ENCODE results near the gene ZC3H4.
"Not testable (repeated sequence)": the region's sequence is repeated elsewhere in the genome, so short reads cannot be mapped to it uniquely, and the experiment has no call there.

Gene ZC3H4

DNA sequence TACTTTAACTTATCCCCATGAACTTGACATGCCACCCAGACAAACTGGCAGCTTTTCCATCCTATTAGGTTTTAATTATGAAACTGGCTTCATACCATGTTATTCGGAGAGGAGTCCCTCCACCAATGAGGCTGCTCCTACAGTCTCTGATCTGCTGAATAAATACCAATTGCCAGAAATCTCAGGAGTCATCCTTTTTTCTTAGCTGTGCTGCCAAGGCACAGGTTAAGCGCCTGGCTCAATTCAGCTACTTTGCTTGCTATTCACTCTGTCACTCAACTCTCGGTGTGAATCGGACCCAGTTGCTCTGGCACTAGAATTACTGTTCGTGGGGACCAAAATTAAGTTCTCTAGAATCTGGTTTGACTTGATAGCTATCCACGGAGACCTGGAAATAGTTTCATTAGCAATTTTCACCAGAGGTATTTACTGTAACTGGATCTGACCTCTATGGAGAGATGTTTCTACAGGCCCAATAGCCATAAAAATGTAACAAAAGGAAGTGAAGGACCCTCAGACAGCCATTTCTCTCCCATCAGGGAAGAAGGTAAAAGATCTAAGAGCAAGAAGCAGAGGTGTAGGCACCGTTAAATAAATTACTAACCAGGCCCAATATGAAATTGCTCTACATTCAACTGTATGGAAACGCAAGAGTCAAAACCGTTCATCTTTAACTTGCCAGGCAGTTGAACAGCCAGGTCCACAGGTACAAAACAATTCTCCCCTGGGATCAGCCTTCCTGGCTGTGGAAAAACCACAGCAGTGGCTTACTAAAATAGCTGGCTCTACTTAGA lies 5.4 kb downstream of the ZC3H4 start:
- no peak for DNase-seq (ENCODE audit: low spot score)

DNA sequence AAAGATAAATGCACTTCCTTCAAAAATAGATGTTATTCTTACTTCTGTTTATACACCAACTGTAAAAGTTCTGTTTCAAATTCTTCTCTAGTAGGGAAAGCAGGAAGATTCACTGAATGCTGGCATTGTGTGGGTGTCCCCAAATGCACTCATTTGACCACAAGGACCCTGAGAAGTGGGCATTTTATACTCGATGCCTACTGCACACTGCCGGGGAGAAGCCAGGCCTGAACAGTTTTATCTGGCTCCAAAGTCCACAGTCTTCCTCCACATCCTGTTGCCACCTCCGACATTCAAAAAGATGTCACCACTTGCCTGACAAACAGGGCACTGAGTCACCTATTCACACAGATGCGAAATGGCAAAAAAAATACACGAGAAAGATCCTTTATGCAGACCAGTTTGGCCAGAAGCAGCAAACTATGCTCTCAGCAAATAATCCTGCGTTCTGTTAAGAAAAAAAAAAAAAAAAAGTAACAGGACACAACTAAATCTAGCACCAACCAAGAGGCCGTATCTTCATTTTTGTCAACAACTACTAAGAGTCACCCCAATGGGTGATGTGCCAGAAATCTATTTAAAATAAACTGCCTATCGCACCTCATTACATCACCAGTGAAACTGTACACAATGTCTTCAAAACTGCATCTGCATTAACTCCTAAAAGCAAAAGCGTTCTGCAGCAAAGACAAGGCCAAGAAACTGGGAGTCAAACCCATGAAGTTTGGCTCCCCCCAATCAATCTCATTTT lies 6.2 kb downstream of the ZC3H4 start:
- DNase-seq (ENCODE audit: low spot score): no peak

DNA sequence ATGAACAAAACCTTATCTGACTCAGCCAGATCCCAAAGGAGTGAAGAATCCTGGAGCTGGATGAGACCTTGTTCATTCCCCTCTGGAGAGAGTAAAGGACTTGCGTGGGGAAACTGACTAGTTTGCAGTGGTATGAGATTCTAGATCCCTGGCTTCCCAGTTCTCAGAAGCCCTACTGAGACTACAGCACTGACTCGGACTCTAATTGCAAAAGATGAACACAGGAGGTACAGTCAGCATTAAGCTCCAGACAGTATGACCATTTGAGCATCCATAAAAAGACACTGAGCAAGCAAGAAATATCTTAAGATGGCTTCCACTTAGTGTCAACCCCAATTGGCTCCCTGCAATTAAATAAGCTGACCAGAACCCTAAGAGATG lies 6.8 kb downstream of the ZC3H4 start:
- DNase-seq (ENCODE audit: low spot score): no peak

DNA sequence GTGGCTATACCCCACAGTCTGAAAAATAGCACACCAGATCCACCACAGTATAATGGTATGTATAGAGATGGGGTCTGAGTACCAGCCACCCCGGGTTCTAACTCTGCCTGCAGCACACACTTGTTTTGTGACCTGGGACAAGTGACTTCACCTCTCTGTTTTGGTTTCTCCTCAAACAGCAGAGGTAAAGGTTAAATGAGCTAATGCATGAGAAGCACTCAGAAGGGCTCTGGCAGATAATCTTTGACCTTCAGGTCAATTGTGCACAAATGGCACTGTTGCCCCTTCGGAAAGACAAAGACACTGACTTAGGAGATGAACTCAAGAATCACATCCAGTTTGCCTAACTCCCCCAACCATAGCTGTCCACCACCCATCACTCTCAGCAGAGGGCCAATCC lies 7.7 kb downstream of the ZC3H4 start:
- no peak for DNase-seq (ENCODE audit: low spot score)

DNA sequence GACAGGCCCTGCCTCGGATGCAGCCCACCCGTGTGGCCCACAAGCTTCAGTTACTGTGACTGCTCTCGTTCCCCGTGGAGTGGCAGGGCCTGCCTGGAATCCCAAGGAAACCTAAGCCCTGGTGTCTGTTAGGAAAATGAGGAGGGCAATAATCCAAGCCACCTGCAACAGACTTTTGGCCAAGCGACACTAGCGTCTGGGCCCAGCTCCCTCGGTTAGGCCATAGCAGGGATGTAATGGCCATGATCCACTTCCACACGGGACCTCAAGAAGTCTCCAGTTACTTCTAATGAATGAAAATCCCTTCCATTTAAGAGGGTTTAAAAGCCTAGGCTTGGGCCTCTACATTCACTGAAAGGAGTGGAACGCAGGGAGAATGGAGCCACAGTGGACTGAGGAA lies 8.9 kb downstream of the ZC3H4 start:
- no peak for DNase-seq (ENCODE audit: low spot score)

DNA sequence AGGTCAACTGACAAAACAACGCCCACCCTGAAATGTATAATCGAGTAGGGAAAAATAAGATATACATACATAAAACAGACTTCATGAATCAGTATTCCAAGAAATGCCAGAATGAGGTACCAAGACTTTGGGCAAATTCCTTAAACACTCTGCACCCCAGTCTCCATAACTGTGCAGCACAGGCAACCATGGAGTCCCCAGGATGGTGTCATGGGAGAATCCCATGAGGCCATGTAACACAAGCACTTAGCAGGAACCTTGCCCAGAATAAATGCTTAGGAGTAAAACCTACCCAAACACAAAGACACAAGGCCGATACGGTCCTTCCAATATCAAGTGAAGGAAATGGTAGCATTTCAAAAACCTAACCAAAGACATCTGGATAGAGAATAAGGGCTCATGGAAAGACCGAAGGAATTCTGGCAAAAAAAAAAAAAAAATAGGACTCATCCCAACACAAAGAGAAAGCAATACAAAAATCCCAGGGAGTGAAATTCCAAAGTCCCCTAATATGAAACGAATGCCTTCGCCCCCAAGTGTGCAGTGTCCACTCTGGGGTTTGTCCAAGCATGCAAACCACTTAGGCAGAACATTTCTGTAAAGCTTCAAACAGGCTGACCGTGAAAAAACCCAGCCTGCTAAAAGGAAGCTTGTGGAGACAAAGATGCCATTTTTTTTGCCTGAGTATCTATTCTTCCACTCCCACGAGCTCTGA lies 11.1 kb downstream of the ZC3H4 start:
- DNase-seq (ENCODE audit: low spot score): no peak

DNA sequence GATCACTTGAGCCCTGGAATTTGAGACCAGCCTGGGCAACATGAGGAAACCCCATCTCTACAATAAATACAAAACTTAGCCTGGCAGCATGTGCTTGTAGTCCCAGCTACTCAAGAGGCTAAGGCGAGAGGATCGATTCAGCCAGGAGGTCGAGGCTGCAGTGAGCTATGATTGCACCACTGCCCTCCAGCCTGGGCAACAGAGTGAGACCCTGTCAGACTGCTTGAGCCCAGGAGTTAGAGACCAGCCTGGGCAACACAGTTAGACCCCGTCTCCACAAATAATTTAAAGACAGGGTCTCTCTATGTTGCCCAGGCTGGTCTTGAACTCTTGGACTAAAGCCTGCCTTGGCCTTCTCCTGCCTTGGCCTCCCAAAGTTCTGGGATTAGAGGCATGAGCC lies 12.5 kb downstream of the ZC3H4 start:
- not testable (repeated sequence) for DNase-seq (ENCODE audit: low spot score)

DNA sequence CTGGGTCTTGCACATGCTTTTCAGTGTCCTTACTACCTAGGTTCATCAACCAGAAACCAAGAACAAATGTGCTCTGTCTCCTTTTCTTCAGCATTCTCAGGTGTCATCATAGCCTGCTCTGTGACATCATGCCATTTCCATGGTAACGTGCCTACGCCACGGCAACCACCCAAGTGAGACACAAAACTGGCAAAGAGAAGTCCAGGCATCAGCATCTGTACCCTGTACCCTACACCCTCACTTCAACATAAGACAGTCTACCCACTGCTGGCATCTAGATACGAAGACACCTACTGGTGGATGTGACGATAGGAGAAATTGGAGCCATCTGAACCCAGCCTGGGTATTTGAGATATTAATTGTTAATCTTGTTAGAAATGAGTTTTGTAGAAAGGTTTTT lies 13.3 kb downstream of the ZC3H4 start:
- DNase-seq (ENCODE audit: low spot score): no peak

DNA sequence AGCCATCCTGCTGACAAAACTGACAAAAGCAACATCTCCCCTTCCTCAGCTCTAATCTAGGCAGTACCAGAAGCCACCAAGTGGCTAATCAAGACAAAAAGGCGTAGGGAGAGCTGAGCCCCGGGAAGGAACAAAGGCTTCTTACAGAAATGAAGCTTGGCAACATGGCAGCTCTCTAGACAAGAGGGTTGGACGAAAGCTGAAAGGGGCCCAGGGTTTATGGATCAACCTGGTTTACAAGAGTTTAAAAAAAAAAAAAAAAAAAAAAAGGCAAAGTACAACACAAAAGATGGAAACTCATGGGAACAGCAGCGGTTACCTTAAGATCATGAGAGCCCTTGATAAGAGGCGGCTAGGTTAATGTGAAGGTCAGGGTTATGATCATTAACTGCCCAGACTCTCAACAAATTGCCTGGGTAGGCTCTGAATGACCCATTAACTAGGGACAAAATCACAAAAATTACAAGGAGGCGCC lies 14.0 kb downstream of the ZC3H4 start:
- no peak for DNase-seq (ENCODE audit: low spot score)

DNA sequence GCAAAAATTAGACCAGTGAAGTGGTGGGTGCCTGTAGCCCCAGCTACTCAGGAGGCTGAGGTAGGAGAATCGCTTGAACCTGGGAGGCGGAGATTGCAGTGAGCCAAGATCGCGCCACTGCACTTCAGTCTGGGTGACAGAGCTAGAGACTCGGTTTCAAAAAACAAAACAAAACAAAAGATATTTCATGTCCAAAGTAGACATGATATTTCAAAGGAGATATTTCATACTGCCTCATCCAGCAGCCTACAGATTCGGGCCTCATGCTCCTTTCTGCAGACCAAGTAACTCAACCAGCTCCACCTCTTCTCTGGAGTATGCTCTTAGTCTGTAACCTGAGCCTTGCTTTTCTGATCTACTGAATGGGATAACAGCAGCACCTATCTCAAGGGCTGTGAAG lies 15.0 kb downstream of the ZC3H4 start:
- DNase-seq (ENCODE audit: low spot score): no peak

DNA sequence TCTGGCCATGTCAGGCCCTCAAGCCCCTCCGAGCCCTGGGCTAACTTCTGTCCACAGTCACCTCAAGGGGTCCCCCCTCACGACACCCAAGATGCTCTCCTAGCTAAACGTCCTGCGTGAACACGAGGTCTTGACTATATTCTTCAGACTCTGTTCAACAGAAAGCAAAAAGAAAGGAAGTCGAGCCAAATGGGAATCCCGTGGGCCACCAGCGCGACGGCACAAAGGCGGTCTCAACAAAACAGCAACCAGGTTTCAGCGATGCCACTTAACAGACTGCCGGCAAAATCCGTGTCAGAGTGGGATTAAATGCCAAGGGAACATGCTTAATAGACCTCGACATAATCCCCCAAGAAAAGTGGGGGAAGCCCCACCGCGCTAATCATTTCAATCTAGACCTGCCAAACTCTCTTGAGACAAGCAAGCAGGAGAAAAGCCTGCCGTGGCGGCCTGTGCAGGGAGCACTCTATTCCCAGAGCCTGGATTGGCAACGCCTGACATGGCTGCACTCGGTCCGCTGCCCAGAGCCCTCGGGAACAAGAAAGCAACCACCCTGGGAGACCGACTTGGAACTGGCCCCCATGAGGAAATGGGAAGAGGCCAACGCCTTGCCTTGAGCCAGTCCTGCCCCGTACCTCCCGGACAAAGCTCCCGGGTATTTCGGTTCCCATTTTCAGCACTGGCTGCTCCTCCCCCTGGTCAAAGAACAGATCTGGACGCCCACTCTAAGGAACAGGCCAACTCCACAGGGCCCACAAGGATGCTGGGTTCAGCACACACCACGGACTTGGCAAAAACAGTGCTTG lies 16.0 kb downstream of the ZC3H4 start:
- DNase-seq (ENCODE audit: low spot score): no peak

DNA sequence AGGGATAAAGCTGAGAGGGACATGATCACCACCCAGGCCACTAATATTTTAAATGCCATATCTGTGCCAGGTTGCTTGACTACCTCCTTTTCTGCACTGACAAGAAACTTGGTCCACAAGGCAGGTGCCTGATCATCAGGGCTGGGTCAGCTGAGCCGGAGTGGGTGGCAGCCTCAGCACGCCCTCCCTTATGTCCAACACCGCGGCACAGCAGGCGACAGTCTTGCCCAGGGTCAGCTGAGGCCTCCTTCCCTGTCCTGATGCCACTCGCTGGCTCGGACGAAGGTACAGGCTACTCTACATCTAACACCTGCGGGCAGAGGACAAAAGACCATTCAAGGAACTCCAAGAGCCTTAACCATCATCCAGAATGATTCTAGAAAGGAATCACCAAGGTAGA lies 16.9 kb downstream of the ZC3H4 start:
- DNase-seq (ENCODE audit: low spot score): no peak

DNA sequence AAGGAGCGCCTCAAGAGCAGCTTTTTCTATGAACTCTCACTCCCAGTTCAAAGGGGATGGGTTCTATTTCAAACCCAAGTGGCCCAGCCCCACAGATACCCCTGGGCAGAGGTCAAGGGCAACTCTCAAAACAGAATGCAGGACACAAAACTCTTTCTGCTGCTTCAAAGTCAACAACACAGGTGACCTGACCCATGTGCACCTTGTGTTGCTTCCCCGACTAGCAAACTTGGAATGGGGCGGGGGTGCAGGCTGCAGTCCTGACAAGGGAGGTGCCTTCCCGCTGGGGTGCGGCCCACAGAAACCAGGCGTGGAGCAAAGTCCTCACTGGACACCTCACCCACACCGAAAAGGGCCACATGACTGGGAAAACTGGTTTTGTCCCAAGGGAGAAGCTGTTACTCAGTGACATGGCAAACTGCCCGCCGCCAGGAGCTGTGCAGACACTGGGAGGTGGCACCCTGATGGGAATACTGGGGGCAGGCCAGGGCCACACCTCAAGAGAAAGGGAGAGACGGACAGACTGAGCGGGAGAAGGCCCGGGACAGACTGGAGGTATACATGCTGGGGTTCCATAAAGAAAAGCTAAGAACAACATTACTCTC lies 17.4 kb downstream of the ZC3H4 start:
- DNase-seq (ENCODE audit: low spot score): no peak

DNA sequence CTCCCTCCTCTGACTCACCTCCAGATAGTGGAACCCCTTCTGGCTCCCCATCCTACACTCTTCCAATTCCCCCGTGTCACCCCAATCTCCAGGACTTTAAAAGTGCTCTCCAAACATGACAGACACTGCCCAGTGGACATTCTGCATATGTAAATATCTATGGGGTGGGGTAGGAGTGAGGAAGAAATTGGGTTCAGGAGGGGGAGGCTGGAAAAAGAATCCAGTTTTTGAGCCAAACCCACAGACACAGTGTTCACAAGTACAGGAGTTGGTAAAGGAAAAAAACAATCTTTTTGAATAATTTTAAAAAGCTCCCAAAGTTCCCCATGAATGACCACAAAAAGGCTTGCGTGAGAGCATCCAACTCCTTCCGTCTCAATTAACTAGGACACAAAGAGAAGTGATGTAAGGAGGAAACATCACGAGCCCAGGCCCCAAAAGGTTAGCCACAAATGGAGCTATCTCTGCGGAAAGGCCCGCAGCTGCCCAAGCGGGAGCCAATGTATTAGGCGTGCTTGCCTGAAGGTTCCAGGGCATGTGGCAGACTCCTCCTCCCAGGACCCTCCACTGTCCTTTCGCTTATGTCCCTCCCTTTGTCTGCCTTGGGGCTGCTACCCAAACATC lies 18.0 kb downstream of the ZC3H4 start:
- no peak for DNase-seq (ENCODE audit: low spot score)

DNA sequence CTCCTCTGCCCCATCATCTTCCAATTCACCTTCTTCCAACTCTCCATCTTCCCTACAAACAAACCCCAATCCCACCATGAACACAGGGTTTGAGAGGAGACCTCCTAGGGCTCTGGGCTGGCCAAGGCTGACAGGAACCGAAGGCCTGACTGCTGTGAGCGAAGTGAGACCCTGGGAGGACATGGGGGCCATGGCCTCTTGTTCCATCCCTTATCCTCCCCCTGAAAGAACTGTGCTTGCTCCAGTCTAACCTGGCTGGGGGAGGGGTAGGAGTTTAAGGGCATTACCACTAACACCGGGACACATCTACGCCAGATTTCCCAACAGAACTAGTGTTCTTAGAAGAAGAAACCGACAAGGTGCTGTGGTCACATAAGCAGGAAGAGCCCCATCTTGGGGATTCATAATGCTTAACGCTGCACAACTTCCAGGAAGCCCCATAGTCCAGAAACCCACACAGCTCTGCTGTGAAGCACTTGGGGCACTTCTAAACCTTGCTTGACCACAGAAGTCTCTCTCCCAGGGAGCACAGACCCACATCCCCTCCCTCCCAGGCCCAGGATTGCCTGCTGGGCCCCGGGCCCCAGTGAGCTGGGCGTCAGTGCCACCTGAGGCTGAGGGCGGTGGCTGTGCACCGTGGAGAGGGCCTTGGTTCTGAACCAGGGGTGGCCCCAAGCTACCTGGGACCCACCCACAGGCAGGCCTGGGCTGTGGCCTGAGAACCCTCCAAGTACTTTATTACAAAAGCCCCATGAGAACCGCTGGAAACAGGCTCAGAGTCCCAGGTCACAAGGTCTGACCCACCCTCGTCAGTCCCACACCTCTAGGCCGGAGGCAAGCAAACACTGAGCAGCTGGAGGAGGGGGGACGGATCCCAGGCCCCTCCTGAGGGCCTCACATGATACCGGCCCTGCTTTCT lies 18.8 kb downstream of the ZC3H4 start:
- DNase-seq (ENCODE audit: low spot score): no peak

DNA sequence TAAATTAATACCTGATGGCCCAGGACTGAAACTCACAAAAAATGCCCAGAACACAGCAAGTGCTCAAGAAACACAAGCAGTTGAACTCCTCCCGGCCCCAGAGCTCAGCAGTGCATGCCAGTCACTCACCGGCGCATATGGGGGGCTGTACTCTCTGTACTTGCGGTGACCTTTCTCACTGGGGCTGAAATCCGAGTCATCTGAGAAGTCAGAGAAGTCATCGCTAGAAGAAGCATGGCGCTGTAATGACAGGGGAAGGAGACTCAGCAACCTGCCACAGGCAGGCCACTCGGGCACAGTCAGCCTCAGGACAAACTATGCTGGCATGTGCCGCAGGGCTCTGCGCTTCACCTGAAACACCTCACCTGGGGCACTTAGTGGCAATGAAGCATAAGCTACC lies 19.7 kb downstream of the ZC3H4 start:
- no peak for DNase-seq (ENCODE audit: low spot score)

DNA sequence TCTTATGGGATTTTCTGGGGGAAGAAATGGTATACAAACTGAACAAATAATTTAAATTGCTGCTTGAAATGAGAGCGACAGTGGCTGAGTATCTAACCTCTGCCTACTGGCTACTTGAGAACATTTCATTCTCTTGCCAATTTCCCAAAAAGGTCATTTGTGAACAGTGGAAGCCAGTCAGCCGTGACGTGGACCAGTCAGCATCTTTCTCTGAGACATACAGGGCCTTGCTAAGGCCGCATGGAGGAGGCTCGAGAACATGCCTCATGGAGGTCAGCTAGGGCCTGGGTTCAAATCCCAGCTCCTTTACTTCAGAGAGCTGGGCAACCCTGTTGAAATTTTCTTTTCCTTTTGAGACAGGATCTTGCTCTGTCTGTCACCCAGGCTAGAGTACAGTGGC lies 20.3 kb downstream of the ZC3H4 start:
- no peak for DNase-seq (ENCODE audit: low spot score)

DNA sequence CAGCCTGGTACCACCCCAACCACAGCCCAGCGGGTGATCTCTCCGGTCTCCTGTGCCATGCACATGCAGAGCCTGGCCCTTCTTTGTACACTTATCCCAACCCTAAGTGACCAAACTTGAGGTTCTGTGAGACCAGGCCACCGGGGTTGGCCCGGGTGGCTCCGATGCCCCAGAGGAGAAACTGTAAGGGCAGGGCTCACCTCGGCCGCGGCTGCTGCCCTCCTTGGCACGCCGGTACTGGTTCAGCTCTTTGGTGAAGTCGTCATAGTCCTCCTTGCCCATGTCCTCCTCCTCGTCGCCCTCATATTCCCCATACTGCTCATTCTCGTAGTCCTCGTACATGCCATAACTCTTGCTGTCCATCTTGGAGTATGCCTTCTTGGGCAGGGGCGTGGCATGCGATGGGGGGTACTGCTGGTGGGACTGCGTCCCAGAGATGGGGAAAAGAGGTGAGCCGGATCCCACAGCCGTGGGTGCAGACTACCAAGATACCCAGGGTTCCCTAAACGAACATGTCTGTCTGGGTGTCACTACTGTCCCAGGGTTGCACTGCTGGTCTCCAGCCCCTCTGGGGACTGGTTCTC lies 23.7 kb downstream of the ZC3H4 start:
- DNase-seq (ENCODE audit: low spot score): no peak

DNA sequence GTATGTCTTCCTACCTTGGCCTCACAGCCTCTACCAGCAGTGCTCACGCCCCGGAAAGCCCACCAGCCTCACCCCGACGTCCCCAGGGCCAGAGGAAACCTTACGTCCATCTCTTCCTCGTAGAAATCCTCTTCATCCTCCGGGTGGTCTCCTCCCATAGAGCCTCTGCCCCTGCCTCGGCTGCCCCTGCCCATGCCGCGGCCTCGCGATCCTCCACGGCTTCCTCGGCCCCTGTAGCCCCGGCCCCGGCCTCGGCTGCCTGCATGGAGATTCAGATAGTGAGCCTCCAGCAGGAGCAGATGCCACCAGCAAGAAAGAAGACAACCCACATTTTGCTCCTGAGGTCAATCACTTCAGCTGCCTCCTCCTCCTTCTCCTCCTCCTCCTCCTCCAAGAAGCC lies 27.3 kb downstream of the ZC3H4 start:
- no peak for DNase-seq (ENCODE audit: low spot score)

Data from kidney capillary endothelial cell (primary cell).